H1 (cell line): ENCODE measurements around the gene PTDSS2. TPM values are rescaled to one million over a fixed set of nuclear protein-coding genes. Genes with fewer than 3 reads are reported as not detected.

Experiments
- ASH2L ChIP-seq: fragments of 200-600, 300-600 bp; sonication (generic); IDR thresholded peaks from one replicate; pipeline ENCODE4 v1.7.1; 2017; ENCODE audit warnings: low read length
- BRCA1 ChIP-seq: IDR thresholded peaks from 2 replicates; pipeline ENCODE4 v1.6.1; 2012; ENCODE audit warnings: low read depth, low read length, improper control_type of control experiment
- CBX5 ChIP-seq: fragments of 300-800, 300-1000 bp; sonication (generic); IDR thresholded peaks from 2 replicates; pipeline ENCODE4 v1.7.1; 2016; ENCODE audit warnings: antibody characterized with exemption, low read length, low read depth
- CEBPB ChIP-seq: IDR thresholded peaks from 2 replicates; pipeline ENCODE4 v1.6.1; 2012; ENCODE audit warnings: low read depth, low read length
- CHD1 ChIP-seq: IDR thresholded peaks from 2 replicates; pipeline ENCODE4 v1.6.1; 2012; ENCODE audit warnings: low read depth, low read length, improper control_type of control experiment
- CREB1 ChIP-seq: IDR thresholded peaks from 2 replicates; pipeline ENCODE4 v1.6.1; 2012; ENCODE audit warnings: inconsistent platforms
- E2F6 ChIP-seq: IDR thresholded peaks from 2 replicates; pipeline ENCODE4 v1.6.1; 2012; ENCODE audit warnings: inconsistent platforms
- EGR1 ChIP-seq: IDR thresholded peaks from 2 replicates; pipeline ENCODE4 v1.6.1; 2011; ENCODE audit warnings: low read depth, low read length, borderline replicate concordance
- HDAC2 ChIP-seq, 2 experiments: fragments of 300-600 bp in 1 of 2; sonication (generic) in 1 of 2; IDR thresholded peaks; 2 replicates each; pipeline ENCODE4 v1.6.1; 2011 to 2012; ENCODE audit warnings: low read depth in 2 of 2, low read length in 2 of 2, mild to moderate bottlenecking in 2 of 2, moderate library complexity in 2 of 2, borderline replicate concordance in 1 of 2, inconsistent platforms in 1 of 2
- JUND ChIP-seq: IDR thresholded peaks from 2 replicates; pipeline ENCODE4 v1.6.1; 2011; ENCODE audit warnings: mild to moderate bottlenecking, improper control_type of control experiment, low read length
- MAFK ChIP-seq: IDR thresholded peaks from 2 replicates; pipeline ENCODE4 v1.6.1; 2012; ENCODE audit warnings: low read depth, mild to moderate bottlenecking, improper control_type of control experiment, low read length
- NANOG ChIP-seq: IDR thresholded peaks from 2 replicates; pipeline ENCODE4 v1.6.1; 2011; ENCODE audit warnings: low read length, low read depth, mild to moderate bottlenecking, inconsistent platforms; ENCODE audit not compliant: insufficient read depth, poor library complexity, severe bottlenecking
- NRF1 ChIP-seq: IDR thresholded peaks from 2 replicates; pipeline ENCODE4 v1.6.1; 2011; ENCODE audit warnings: mild to moderate bottlenecking, low read depth, low read length, improper control_type of control experiment
- POLR2A ChIP-seq, 2 experiments: IDR thresholded peaks; 1 replicate in 1 of 2; 2 replicates in 1 of 2; pipeline ENCODE4 v1.6.1; 2011; ENCODE audit warnings: low read depth in 2 of 2, low read length in 2 of 2, mild to moderate bottlenecking in 2 of 2; ENCODE audit errors: control extremely low read depth in 1 of 2
- RAD21 ChIP-seq, 2 experiments: IDR thresholded peaks in 1 of 2; conservative IDR thresholded peaks in 1 of 2; 2 replicates each; pipeline ENCODE4 v1.6.1; 2011; ENCODE audit warnings: low read depth in 2 of 2, low read length in 2 of 2, improper control_type of control experiment in 1 of 2, inconsistent platforms in 1 of 2, mild to moderate bottlenecking in 1 of 2, moderate library complexity in 1 of 2
- RFX5 ChIP-seq: IDR thresholded peaks from 2 replicates; pipeline ENCODE4 v1.6.1; 2011; ENCODE audit warnings: low read depth, low read length, improper control_type of control experiment, borderline replicate concordance
- RXRA ChIP-seq: IDR thresholded peaks from 2 replicates; pipeline ENCODE4 v1.6.1; 2011; ENCODE audit warnings: low read depth, mild to moderate bottlenecking, low read length, moderate library complexity; ENCODE audit not compliant: insufficient read depth
- SIN3A ChIP-seq, 2 experiments: IDR thresholded peaks in 1 of 2; conservative IDR thresholded peaks in 1 of 2; 2 replicates each; pipeline ENCODE4 v1.6.1; 2011 to 2012; ENCODE audit warnings: low read length in 2 of 2, improper control_type of control experiment in 1 of 2, low read depth in 1 of 2, mild to moderate bottlenecking in 1 of 2
- SIX5 ChIP-seq: IDR thresholded peaks from 2 replicates; pipeline ENCODE4 v1.6.1; 2011; ENCODE audit warnings: mild to moderate bottlenecking, low read depth, low read length
- SP2 ChIP-seq: IDR thresholded peaks from 2 replicates; pipeline ENCODE4 v1.6.1; 2012; ENCODE audit warnings: mild to moderate bottlenecking, low read length, inconsistent platforms
- SRF ChIP-seq: IDR thresholded peaks from 2 replicates; pipeline ENCODE4 v1.6.1; 2011; ENCODE audit warnings: mild to moderate bottlenecking, low read depth, low read length, moderate library complexity
- TAF7 ChIP-seq: optimal IDR thresholded peaks from 2 replicates; pipeline ENCODE3; 2011; ENCODE audit warnings: low read depth, mild to moderate bottlenecking, inconsistent platforms, low read length, moderate library complexity, borderline replicate concordance
- USF2 ChIP-seq: IDR thresholded peaks from 2 replicates; pipeline ENCODE4 v1.6.1; 2011; ENCODE audit warnings: low read length, improper control_type of control experiment
- polyA plus RNA-seq, 7 experiments: library from polyadenylated mRNA; depleted of rRNA in 3 of 7; stranded (reverse) in 5 of 7; unstranded in 2 of 7; fragments of >200 nt in 5 of 7; fragments of 200-250 nt in 2 of 7; gene quantifications; 1 replicate in 5 of 7; 2 replicates in 1 of 7; 4 replicates in 1 of 7; pipeline versions ENCODE4 v1.2.1 to v1.2.3, GENCODE V29; 2011 to 2013; ENCODE audit warnings: missing spikeins in 2 of 7, mixed read lengths in 2 of 7
- total RNA-seq: library from RNA; stranded (reverse); fragmentation: NEBNext Ultra II Directional; extraction: Animal tissue kit (Norgen Biotek cat#: 25700); gene quantifications from 2 replicates; pipeline ENCODE4 v1.2.1, GENCODE V29; 2021

PTDSS2 gene
- total and polyA plus RNA-seq, 2 of the 8 experiments (the other 6 are each of a cell fraction or from before 2014, with no cell fraction given), result 48.7 to 68.2 TPM

- TF ChIP-seq JUND (no peak), CEBPB (no peak), SIX5 (no peak), CREB1 (peak; percentile 17), NANOG (no peak), E2F6 (no peak; the same call in 1 of the 2 replicates), CHD1 (no peak), POLR2A (IDR thresholded peaks at IDR 0.05; ENCODE audit: control extremely low read depth in 1 of 2, low read depth in 2 of 2, low read length in 2 of 2) (no peak; a peak in 2 of 3 replicates), RXRA (no peak), TAF7 (peak; percentile 44), ASH2L (peak; percentile 50), NRF1 (no peak), MAFK (no peak), SIN3A (conservative IDR thresholded peaks at IDR 0.05 in 1 of 2, IDR thresholded peaks at IDR 0.05 in 1 of 2; ENCODE audit: low read depth in 1 of 2, low read length in 2 of 2) (no peak; a peak in 1 of 4 replicates), RFX5 (no peak), RAD21 (IDR thresholded peaks at IDR 0.05 in 1 of 2, conservative IDR thresholded peaks at IDR 0.05 in 1 of 2; ENCODE audit: low read depth in 2 of 2, low read length in 2 of 2) (peak in 1 of 2 experiments; percentile 3; a peak in 1 of 4 replicates), USF2 (no peak), SRF (no peak), BRCA1 (no peak), CBX5 (no peak), SP2 (no peak), EGR1 (peak; percentile 95), HDAC2 (IDR thresholded peaks at IDR 0.05; ENCODE audit: borderline replicate concordance in 1 of 2, low read depth in 2 of 2, low read length in 2 of 2) (no peak)
These were observed 33.1 kb upstream of the PTDSS2 start (continued) for GRCh38 chr11:416757-417621.
